A549 (cell line): ENCODE measurements around the gene IDUA. TPM values are rescaled to one million over a fixed set of nuclear protein-coding genes. Genes with fewer than 3 reads are reported as not detected.

Experiments used
- ATAC-seq, 2 experiments: fragments of 200-7000 bp in 1 of 2; fragments of >200 bp in 1 of 2; cut with Nextera tagmentation in 1 of 2; cut with Tn5 transposase in 1 of 2; 3 replicates each; pipeline versions ENCODE4 v1.8.0 to v1.9.1; 2018 to 2020; ENCODE audit warnings: mild to moderate bottlenecking in 1 of 2, moderate library complexity in 1 of 2
- CTCF ChIA-PET: fragments of 300-600 bp; sonication (Branson Sonifier 250); formaldehyde crosslinking; extraction: SDS; loops from one replicate; lab custom pipeline; 2021; ENCODE audit warnings: antibody characterized with exemption, inconsistent platforms; lab: Yijun Ruan, JAX
- POLR2A ChIA-PET: fragments of 350-600 bp; formaldehyde crosslinking; extraction: SDS; loops from one replicate; lab custom pipeline; 2021; ENCODE audit warnings: antibody characterized with exemption, inconsistent platforms; lab: Yijun Ruan, JAX
- DNase-seq, 2 experiments: peaks; one replicate each; pipeline versions ENCODE4 v3.0.0 to v3.0.0-alpha.2; 2011 to 2016; ENCODE audit warnings: low read depth in 1 of 2, low spot score in 1 of 2
- FAIRE-seq: peaks from 2 replicates; lab custom pipeline; 2011; peaks lifted over from hg19 to GRCh38; lab: Jason Lieb, UNC
- H3K27ac ChIP-seq, 2 experiments: fragments of >200 bp; sonication (Bioruptor Twin); formaldehyde crosslinking; 3 replicates each; pipeline ENCODE4 v1.5.1; 2016 to 2017
- H3K4me1 ChIP-seq: fragments of >200 bp; sonication (Bioruptor Twin); formaldehyde crosslinking; 3 replicates; pipeline ENCODE4 v1.6.1; 2016
- H3K4me2 ChIP-seq: fragments of >200 bp; sonication (Bioruptor Twin); formaldehyde crosslinking; 3 replicates; pipeline ENCODE4 v1.6.1; 2016
- H3K4me3 ChIP-seq: fragments of >200 bp; sonication (Bioruptor Twin); formaldehyde crosslinking; 3 replicates; pipeline ENCODE4 v1.5.1; 2016
- H3K9me3 ChIP-seq: fragments of >200 bp; sonication (Bioruptor Twin); formaldehyde crosslinking; 3 replicates; pipeline ENCODE4 v1.6.1; 2016
- BHLHE40 ChIP-seq: IDR thresholded peaks from 2 replicates; pipeline ENCODE4 v1.6.1; 2012; ENCODE audit warnings: low read depth, low read length, inconsistent platforms
- CBX8 ChIP-seq: fragments of 200-600 bp; sonication (generic); IDR thresholded peaks from 2 replicates; pipeline ENCODE4 v1.6.1; 2016
- EHF ChIP-seq: fragments of 250-450 bp; sonication (Bioruptor Pico); IDR thresholded peaks from 2 replicates; pipeline ENCODE4 v1.5.0; 2020; ENCODE audit warnings: mild to moderate bottlenecking
- ESRRA ChIP-seq: fragments of 150-350 bp; IDR thresholded peaks from 2 replicates; pipeline ENCODE4 v1.6.1; 2014; ENCODE audit warnings: mild to moderate bottlenecking, low read length, borderline replicate concordance
- FOSL2 ChIP-seq, 2 experiments: fragments of 450-650 bp in 1 of 2; fragments of >200 bp in 1 of 2; sonication (Bioruptor Twin) in 1 of 2; formaldehyde crosslinking; IDR thresholded peaks; 2 replicates each; pipeline versions ENCODE4 v1.5.0 to v1.6.1; 2016 to 2020; ENCODE audit warnings: mild to moderate bottlenecking in 1 of 2, moderate library complexity in 1 of 2
- HDAC2 ChIP-seq: fragments of 200-600 bp; sonication (generic); IDR thresholded peaks from 2 replicates; pipeline ENCODE4 v1.6.1; 2016
- HEYL ChIP-seq: fragments of 250-450 bp; sonication (Bioruptor Pico); IDR thresholded peaks from 2 replicates; pipeline ENCODE4 v1.8.0; 2021; ENCODE audit warnings: mild to moderate bottlenecking, moderate library complexity
- HMGXB4 ChIP-seq: fragments of 250-450 bp; sonication (Bioruptor Pico); IDR thresholded peaks from 2 replicates; pipeline ENCODE4 v1.5.0; 2021; ENCODE audit warnings: mild to moderate bottlenecking, moderate library complexity, borderline replicate concordance
- HOXB5 ChIP-seq: fragments of 250-450 bp; sonication (Bioruptor Pico); IDR thresholded peaks from 2 replicates; pipeline ENCODE4 v1.5.0; 2020; ENCODE audit warnings: mild to moderate bottlenecking, moderate library complexity
- JUNB ChIP-seq: fragments of >200 bp; sonication (Bioruptor Twin); formaldehyde crosslinking; IDR thresholded peaks from 2 replicates; pipeline ENCODE4 v1.6.1; 2016
- KDM5A ChIP-seq: fragments of 200-600 bp; sonication (generic); IDR thresholded peaks from 2 replicates; pipeline ENCODE4 v1.6.1; 2016; ENCODE audit warnings: antibody characterized with exemption, mild to moderate bottlenecking
- MAZ ChIP-seq: fragments of 150-350 bp; IDR thresholded peaks from 2 replicates; pipeline ENCODE4 v1.6.1; 2014; ENCODE audit warnings: antibody characterized with exemption, low read depth, low read length, borderline replicate concordance
- MYC ChIP-seq: IDR thresholded peaks from 2 replicates; pipeline ENCODE4 v1.6.1; 2012; ENCODE audit warnings: mild to moderate bottlenecking, inconsistent platforms, low read length, improper control_type of control experiment, borderline replicate concordance
- PHF8 ChIP-seq: fragments of 200-600 bp; sonication (generic); IDR thresholded peaks from 2 replicates; pipeline ENCODE4 v1.6.1; 2016; ENCODE audit warnings: low read depth, mild to moderate bottlenecking, antibody characterized with exemption, moderate library complexity, borderline replicate concordance
- RAD21 ChIP-seq, 2 experiments: fragments of >200 bp in 1 of 2; sonication (Bioruptor Twin) in 1 of 2; formaldehyde crosslinking in 1 of 2; IDR thresholded peaks in 1 of 2; conservative IDR thresholded peaks in 1 of 2; 2 replicates in 1 of 2; 3 replicates in 1 of 2; pipeline ENCODE4 v1.6.1; 2012 to 2018; ENCODE audit warnings: inconsistent platforms in 1 of 2
- ZC3H11A ChIP-seq: fragments of 450-650 bp; IDR thresholded peaks from 2 replicates; pipeline ENCODE4 v1.6.1; 2014; ENCODE audit warnings: antibody characterized with exemption, mild to moderate bottlenecking
- WGBS: methylation state at CpG from one replicate; pipeline ENCODE4 v1.1.6; 2017; ENCODE audit errors: missing lambda C conversion rate; 5-methylcytosine and 5-hydroxymethylcytosine counted together
- polyA plus RNA-seq, 4 experiments: library from polyadenylated mRNA; depleted of rRNA in 3 of 4; stranded (reverse); fragments of >200 nt; fragmentation: RNase III in 1 of 4; extraction: RNeasy Plus Mini Kit Qiagen cat#74134 plus additional on column Dnase treatment in 1 of 4; gene quantifications; 2 replicates in 3 of 4; 3 replicates in 1 of 4; pipeline ENCODE4 v1.2.3, GENCODE V29; 2011 to 2017
- TF ChIP-seq, protein P1 (sequence below): fragments of >200 bp; sonication (Bioruptor Twin); formaldehyde crosslinking; IDR thresholded peaks from 2 replicates; pipeline ENCODE4 v1.6.1; 2016
- TF ChIP-seq, protein P2 (sequence below): fragments of >200 bp; sonication (Bioruptor Twin); formaldehyde crosslinking; IDR thresholded peaks from 3 replicates; pipeline ENCODE4 v1.5.1; 2016
- TF ChIP-seq, protein P3 (sequence below): fragments of >200 bp; sonication (Bioruptor Twin); formaldehyde crosslinking; IDR thresholded peaks from 3 replicates; pipeline ENCODE4 v1.6.1; 2016

The IDUA gene
- polyA plus RNA-seq, 2 of the 4 experiments (the other 2 are of a cell fraction), result 3.1 to 19.4 TPM

DNA sequence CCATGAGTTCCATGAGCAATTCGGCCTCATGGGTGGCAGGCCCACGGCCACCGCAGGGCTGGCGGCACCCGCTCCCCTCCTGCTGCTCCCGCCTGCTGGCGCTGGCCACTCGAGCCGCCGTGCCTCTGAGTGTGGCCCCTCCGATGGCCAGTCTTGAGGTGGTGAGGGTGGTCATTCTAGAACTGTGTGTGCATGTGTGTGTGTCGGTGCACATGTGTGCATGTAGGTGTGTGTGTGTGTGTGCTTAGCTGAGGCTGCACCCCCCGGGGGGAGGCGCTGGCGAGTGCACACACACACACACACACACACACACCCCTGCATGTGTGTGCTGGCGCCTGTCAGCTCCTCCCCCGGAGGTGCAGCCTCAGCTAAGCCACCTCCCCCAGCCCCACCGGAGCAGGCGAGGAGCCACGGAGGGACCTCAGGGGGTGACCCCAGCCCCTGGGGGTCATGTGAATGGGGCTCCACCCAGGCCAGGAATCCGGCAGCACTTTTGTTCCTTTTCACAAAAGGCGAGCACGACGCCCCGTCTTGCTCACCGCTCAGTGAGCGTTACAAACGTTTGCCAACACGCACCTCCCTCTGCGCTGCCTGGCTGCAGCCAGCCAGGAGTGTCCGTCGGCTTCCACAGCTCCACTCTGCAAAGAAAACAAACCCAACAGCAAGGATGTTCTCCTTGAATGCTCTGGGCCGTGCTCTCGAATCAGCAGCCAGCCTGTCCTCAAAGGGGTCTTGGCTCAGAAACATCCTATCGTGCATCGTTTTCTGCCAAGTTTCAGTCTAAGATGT is 54.5 kb downstream of the IDUA start (continued):
- no peak for TF ChIP-seq HMGXB4 (CRISPR knock-in tag)

GRCh38 chr4:1041936-1042330 is 55.1 kb downstream of the IDUA start:
- TF ChIP-seq EHF (CRISPR knock-in tag) (no peak), HOXB5 (no peak), FOSL2 (IDR thresholded peaks at IDR 0.05) (no peak), FOSL2 (CRISPR knock-in tag; IDR thresholded peaks at IDR 0.05) (no peak), PHF8 (no peak), RAD21 (conservative IDR thresholded peaks at IDR 0.05 in 1 of 2, IDR thresholded peaks at IDR 0.05 in 1 of 2) (no peak), BHLHE40 (no peak), JUNB (no peak), HDAC2 (no peak), KDM5A (no peak), MAZ (no peak), CBX8 (no peak), MYC (no peak), ZC3H11A (no peak), HEYL (no peak), ESRRA (no peak)
- TF ChIP-seq, protein P1, sequence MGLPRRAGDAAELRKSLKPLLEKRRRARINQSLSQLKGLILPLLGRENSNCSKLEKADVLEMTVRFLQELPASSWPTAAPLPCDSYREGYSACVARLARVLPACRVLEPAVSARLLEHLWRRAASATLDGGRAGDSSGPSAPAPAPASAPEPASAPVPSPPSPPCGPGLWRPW, result no peak
- TF ChIP-seq, protein P2, sequence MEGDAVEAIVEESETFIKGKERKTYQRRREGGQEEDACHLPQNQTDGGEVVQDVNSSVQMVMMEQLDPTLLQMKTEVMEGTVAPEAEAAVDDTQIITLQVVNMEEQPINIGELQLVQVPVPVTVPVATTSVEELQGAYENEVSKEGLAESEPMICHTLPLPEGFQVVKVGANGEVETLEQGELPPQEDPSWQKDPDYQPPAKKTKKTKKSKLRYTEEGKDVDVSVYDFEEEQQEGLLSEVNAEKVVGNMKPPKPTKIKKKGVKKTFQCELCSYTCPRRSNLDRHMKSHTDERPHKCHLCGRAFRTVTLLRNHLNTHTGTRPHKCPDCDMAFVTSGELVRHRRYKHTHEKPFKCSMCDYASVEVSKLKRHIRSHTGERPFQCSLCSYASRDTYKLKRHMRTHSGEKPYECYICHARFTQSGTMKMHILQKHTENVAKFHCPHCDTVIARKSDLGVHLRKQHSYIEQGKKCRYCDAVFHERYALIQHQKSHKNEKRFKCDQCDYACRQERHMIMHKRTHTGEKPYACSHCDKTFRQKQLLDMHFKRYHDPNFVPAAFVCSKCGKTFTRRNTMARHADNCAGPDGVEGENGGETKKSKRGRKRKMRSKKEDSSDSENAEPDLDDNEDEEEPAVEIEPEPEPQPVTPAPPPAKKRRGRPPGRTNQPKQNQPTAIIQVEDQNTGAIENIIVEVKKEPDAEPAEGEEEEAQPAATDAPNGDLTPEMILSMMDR, result no peak
- TF ChIP-seq, protein P3, sequence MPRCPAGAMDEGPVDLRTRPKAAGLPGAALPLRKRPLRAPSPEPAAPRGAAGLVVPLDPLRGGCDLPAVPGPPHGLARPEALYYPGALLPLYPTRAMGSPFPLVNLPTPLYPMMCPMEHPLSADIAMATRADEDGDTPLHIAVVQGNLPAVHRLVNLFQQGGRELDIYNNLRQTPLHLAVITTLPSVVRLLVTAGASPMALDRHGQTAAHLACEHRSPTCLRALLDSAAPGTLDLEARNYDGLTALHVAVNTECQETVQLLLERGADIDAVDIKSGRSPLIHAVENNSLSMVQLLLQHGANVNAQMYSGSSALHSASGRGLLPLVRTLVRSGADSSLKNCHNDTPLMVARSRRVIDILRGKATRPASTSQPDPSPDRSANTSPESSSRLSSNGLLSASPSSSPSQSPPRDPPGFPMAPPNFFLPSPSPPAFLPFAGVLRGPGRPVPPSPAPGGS, result no peak
- ATAC-seq (no peak), DNase-seq (no peak), FAIRE-seq (no peak)
- H3K9me3 ChIP-seq, result no peaks in the 10 kb centered on the region
- H3K27ac ChIP-seq, result peak overlapping the region; percentile 82 to 99; a peak in 5 of 6 replicates
- ChIA-PET POLR2A (no interaction called here), CTCF (interaction anchor here (1.0 kb wide), 1 partner anchor 20 kb away, joined by 3 read pairs; no protein-coding TSS in a partner anchor)
- 34% methylated on average over 8 of the region's 8 CpGs for WGBS
- peak overlapping the region; percentile 68 for H3K4me2 ChIP-seq
- no peak overlapping the region for H3K4me3 ChIP-seq
- peaks cover 60% of the 10 kb centered on the region for H3K4me1 ChIP-seq
